Measurements from ENCODE around the gene YAP1. TPM values are rescaled to one million over a fixed set of nuclear protein-coding genes. Genes with fewer than 3 reads are reported as not detected.
"Not testable (repeated sequence)": the region's sequence is repeated elsewhere in the genome, so short reads cannot be mapped to it uniquely, and the experiment has no call there.

Gene YAP1
- total and polyA plus RNA-seq, 11 donors = 15.2 to 93.0 (median 71.5) TPM

DNA sequence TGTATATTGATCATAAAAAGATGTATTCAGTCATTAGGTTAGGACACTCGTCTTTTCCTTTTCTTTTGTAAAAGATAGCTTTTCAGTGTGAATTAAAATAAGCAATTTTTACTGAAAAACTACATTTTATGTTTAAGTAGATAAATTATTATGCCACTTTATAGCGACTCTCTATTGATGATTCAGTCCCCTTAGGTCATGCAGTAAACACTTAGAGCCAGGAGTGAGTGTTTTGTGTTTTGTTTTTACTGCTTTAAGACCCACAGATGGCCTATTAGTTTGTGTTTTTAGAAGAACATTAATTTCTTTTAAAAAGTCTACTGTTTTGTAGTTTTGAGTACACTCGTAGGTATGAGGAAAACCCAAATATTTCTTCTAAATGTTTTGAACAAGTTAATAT, 86.6 kb downstream of the YAP1 start:
- TF ChIP-seq CTCF (IDR thresholded peaks at IDR 0.05) (no peak), POLR2A (IDR thresholded peaks at IDR 0.05) (no peak)
- DNase-seq = no peak
- no peaks in the 10 kb centered on the region for H3K9me3 ChIP-seq
- H3K4me1 ChIP-seq = peaks cover 0 to 14% (median 0%) of the 10 kb centered on the region in 12 donors
- intact Hi-C loops (cut with DNase I) = no loop called here
- H3K27me3 ChIP-seq = no peaks in the 10 kb centered on the region
- 88 to 95% (median 90%) methylated on average over 3 of the region's 3 CpGs for WGBS, 4 donors
- peak overlapping the region in 1 of 12 donors; percentile 12 for H3K27ac ChIP-seq
- no peak for ATAC-seq
- H3K4me3 ChIP-seq = no peak overlapping the region
- H3K36me3 ChIP-seq = no peaks in the 10 kb centered on the region

DNA sequence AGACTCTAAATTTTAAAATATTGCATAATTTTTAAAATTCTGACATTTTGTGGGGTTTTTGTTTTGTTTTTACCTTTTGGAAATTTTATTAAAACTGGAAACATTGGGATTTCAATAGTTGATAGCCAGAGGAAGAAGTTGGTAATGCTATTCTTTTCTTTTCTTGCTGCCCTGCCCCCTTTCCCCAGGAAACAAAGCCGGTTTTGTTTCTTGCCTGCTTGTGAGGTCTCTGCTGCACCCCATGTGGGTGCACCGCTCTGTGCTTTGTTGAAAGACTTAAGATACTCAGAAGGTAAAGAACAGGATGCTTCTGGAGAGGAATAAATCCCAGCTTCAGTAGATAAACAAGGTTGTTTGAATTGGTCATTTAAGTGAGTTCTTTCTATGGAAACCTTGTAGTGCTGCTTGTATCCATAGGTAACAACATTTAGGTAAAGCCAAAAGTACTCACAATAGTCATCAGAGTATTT, 87.5 kb downstream of the YAP1 start:
- H3K4me1 ChIP-seq = peaks cover 0 to 12% (median 0%) of the 10 kb centered on the region in 12 donors
- TF ChIP-seq CTCF (IDR thresholded peaks at IDR 0.05) (no peak), POLR2A (IDR thresholded peaks at IDR 0.05) (no peak)
- H3K4me3 ChIP-seq = no peak overlapping the region
- intact Hi-C loops (cut with DNase I) = no loop called here
- peaks cover 0 to 4% (median 0%) of the 10 kb centered on the region in 9 donors for H3K36me3 ChIP-seq
- 65 to 79% (median 78%) methylated on average over 2 of the region's 2 CpGs for WGBS, 4 donors
- DNase-seq = no peak
- ATAC-seq = no peak
- H3K27ac ChIP-seq = no peak overlapping the region
- no peaks in the 10 kb centered on the region for H3K9me3 ChIP-seq
- H3K27me3 ChIP-seq = no peaks in the 10 kb centered on the region

- Histone ChIP-seq H3K27me3 (no peaks in the 10 kb centered on the region), H3K36me3 (peaks cover 0 to 4% (median 0%) of the 10 kb centered on the region in 9 donors), H3K4me3 (no peak overlapping the region), H3K4me1 (peaks cover 0 to 9% (median 0%) of the 10 kb centered on the region in 12 donors), H3K9me3 (no peaks in the 10 kb centered on the region), H3K27ac (no peak overlapping the region)
- no peak for ATAC-seq
- TF ChIP-seq POLR2A (IDR thresholded peaks at IDR 0.05) = no peak
- TF ChIP-seq CTCF (IDR thresholded peaks at IDR 0.05) = no peak
- DNase-seq = no peak
- 95 to 99% (median 97%) methylated on average over 2 of the region's 2 CpGs for WGBS, 4 donors
- intact Hi-C loops (cut with DNase I) = no loop called here
These were observed 89.4 kb downstream of the YAP1 start for GRCh38 chr11:102199673-102200072.

DNA sequence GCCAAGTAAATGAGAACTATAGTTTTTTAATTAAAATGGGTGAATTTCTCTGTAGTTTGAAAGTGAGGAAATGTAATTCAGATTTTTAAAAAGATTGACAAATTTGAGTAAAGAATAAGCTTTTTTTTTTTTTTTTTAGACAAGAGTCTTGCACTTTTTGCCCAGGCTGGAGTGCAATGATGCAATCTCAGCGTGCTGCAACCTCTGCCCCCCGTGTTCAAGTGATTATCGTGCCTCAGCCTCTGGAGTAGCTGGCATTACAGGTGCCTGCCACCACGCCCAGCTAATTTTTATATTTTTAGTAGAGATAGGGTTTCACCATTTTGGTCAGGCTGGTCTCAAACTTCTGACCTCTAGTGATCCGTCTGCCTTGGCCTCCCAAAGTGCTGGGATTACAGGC, 90.1 kb downstream of the YAP1 start:
- H3K4me3 ChIP-seq; intact Hi-C loops (cut with DNase I); H3K27ac ChIP-seq; H3K36me3 ChIP-seq; H3K27me3 ChIP-seq; H3K9me3 ChIP-seq; H3K4me1 ChIP-seq; DNase-seq; ATAC-seq: not testable (repeated sequence)
- 95 to 98% (median 95%) methylated on average over 5 of the region's 5 CpGs for WGBS, 4 donors

DNA sequence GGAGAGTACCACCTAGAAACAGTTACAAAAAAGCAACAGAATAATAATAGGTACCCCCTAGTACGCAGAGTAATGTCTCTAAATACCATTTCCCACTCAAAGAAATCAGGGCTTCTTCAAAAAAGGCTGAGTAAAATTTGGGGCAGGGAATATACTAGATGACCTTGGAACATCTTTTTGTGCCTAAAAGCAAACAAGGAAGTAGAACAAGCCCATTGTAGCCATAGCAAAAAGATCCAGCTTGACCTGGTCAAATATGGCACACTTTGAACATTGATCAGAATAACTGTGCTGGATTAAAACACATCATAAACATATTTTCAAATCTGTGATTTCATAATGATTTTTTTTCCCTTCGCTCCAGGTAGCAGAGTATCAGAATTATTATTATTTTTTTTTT, 91.5 kb downstream of the YAP1 start:
- ATAC-seq (no peak), DNase-seq (no peak)
- H3K27me3 ChIP-seq = no peaks in the 10 kb centered on the region
- TF ChIP-seq CTCF (IDR thresholded peaks at IDR 0.05) (no peak), POLR2A (IDR thresholded peaks at IDR 0.05) (no peak)
- no peak overlapping the region for H3K4me3 ChIP-seq
- H3K4me1 ChIP-seq = peaks cover 0 to 9% (median 0%) of the 10 kb centered on the region in 12 donors
- H3K9me3 ChIP-seq = no peaks in the 10 kb centered on the region
- intact Hi-C loops (cut with DNase I) = no loop called here
- WGBS, 4 donors = 95 to 99% (median 96%) methylated on average over 2 of the region's 2 CpGs
- H3K36me3 ChIP-seq = peaks cover 0 to 18% (median 10%) of the 10 kb centered on the region in 9 donors
- H3K27ac ChIP-seq = no peak overlapping the region

Measured in heart left ventricle (tissue), 16 donors.